Activated T-helper 1 cell treated with Interleukin-2 at 50 U/mL for 16 hours (primary cell): Measurements from ENCODE around the gene PHF21A.

Experiments
- DNase-seq: peaks from one replicate; pipeline ENCODE4 v3.0.0-alpha.2; 2020; ENCODE audit warnings: low read depth

Gene PHF21A

DNA sequence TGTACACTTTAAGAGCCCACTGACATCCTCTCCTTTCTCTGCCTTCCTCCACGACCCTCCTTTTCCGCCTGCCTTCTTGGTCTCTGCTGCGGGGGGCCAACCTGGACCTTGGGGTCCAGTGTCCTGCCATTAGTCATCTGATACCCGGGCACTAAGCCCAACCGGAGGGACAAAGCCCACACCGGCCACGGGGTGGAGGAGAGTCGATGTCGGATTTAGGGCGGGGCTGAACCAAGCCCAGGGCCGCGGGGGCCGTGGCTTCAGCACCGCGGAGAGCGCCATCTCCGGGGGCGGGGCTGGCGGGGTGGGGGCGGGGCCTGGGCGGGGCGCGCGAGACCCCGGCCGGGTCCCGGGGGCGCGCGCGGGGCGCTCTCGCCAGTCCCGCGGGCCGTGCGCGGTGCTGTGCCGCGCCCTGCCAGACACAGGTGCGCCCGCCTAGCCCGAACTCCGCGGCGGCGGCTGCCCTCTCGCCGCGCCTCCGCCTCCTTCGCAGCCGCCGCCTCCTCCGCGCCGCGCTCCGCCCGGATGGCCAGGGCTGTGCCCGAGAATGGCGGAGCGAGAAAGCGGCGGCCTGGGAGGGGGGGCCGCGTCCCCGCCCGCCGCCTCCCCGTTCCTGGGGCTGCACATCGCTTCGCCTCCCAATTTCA is 235.9 kb downstream of the PHF21A start, which contains the start of gene MAPK8IP1:
Gene MAPK8IP1 (plus strand): TSS at position 378 of the 647 bp plus-strand sequence. CDS start 170 bp downstream, at position 548.
- peak; percentile 33 for DNase-seq

DNA sequence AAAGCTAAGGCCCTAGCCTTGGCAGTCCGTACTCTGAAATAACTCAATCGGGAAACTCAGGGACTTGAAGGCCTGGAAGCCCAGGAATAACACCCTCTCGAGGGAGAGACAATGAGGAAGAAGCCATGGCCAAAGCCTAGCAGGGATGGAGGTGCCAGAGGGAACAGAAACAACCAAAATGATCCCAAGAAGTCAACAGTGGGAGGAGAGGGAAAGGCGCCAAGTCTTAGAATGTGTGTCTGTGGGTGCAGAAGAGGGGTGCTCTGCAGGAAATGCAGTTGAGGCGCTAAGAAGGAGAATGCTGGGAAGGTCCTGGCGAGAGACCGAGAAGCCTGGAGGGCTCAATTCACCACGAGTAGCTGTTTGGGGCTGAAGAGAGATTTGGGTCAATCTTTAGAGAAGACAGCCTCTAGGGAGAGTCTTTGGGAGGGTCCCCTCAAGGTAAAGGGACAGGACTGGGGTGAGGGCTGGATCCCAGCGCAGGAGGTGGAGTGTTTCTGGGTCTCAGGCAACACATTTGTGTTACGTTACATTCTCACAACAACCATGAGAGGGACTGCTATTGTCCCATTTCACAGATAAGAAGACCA is 236.6 kb downstream of the PHF21A start:
- DNase-seq, result no peak
